ENCODE results near the gene ZRANB3.

DNA sequence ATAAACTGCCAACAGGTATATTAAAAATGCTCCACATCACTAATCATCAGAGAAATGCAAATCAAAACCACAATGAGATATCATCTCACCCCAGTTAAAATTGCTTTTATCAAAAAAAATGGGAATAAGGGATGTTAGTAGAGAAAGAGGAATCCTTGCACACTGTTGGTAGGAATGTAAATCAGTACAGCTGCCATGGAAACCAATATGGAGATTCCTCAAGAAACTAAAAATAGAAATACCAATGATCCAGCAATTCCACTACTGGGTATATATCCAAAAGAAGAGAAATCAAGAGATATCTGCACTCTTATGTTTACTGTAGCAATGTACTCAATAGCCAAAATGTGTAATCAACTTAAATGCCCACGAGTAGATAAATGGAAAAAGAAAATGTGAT is 40.6 kb downstream of the ZRANB3 start:
- TF ChIP-seq, protein P1, sequence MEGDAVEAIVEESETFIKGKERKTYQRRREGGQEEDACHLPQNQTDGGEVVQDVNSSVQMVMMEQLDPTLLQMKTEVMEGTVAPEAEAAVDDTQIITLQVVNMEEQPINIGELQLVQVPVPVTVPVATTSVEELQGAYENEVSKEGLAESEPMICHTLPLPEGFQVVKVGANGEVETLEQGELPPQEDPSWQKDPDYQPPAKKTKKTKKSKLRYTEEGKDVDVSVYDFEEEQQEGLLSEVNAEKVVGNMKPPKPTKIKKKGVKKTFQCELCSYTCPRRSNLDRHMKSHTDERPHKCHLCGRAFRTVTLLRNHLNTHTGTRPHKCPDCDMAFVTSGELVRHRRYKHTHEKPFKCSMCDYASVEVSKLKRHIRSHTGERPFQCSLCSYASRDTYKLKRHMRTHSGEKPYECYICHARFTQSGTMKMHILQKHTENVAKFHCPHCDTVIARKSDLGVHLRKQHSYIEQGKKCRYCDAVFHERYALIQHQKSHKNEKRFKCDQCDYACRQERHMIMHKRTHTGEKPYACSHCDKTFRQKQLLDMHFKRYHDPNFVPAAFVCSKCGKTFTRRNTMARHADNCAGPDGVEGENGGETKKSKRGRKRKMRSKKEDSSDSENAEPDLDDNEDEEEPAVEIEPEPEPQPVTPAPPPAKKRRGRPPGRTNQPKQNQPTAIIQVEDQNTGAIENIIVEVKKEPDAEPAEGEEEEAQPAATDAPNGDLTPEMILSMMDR (IDR thresholded peaks at IDR 0.05): no peak
- no peak for TF ChIP-seq POLR2A (IDR thresholded peaks at IDR 0.05)

All from ovary (tissue), 3 donors.